GM21529 (cell line): Measurements from ENCODE around the gene OR2V2.
"Not testable (repeated sequence)": the region's sequence is repeated elsewhere in the genome, so short reads cannot be mapped to it uniquely, and the experiment has no call there.

ENCODE experiments used
- ATAC-seq: cut with Tn5 transposase; IDR thresholded peaks from one replicate; pipeline ENCODE4 v1.9.1; 2021; ENCODE audit not compliant: unreplicated experiment

Gene OR2V2

DNA sequence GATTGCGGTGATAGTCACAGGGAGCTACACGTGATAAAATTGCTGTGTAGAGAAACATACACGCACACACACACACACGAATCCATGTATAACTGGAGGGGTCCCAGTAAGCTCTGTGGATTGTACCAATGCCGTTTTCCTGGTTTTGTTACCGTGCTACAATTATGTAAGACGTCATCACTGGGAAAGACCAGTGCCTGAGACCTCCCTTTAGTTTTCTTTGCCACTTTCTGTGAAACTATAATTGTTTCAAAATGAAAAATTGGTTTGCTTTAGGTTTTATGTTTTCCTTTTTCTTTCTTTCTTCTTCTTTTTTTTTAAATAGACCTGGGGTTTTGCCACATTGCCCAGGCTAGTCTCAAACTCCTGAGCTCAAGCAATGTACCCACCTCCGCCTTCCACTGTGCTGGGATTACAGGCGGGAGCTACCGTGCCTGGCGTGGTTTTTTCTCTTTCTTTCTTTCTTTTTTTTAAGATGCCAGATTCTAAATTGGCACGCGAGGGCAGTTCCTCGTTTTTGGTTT is 21.3 kb downstream of the OR2V2 start:
- ATAC-seq = no peak

DNA sequence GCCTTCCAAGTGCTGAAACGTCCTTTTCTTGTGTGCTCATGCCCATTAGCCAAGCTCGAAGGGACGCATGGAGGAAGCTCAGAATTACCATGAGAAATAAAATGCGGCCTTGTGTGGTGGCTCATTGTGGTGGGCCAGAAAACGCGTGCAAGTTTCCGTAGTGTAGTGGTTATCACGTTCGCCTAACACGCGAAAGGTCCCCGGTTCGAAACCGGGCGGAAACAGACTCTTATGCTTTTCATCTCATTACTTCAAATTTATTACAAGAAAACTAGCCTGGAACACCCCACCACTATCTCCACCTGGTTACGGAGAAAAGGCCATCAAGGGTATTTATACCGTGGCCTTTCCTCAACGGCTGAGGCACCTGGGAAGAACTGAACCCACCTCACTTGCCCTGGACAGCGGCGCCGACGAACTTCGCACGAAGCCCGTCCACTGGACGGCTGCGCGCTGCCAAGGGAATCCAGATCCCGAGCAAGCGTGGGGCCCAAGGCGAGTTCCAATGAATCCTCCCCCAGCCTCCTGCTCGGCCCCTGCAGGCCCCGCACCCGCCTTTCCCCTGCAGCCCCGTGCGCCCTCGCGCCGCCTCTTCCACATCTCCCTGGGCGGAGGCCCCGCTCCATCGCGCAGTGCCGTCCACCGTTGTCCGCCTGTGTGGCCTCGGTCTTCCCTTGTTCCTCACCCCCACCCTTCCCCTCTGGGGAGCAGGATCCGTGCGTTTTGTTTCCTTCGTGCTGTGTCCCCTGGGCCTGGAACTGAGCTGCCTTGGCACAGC is 22.3 kb downstream of the OR2V2 start:
- ATAC-seq = not testable (repeated sequence)

DNA sequence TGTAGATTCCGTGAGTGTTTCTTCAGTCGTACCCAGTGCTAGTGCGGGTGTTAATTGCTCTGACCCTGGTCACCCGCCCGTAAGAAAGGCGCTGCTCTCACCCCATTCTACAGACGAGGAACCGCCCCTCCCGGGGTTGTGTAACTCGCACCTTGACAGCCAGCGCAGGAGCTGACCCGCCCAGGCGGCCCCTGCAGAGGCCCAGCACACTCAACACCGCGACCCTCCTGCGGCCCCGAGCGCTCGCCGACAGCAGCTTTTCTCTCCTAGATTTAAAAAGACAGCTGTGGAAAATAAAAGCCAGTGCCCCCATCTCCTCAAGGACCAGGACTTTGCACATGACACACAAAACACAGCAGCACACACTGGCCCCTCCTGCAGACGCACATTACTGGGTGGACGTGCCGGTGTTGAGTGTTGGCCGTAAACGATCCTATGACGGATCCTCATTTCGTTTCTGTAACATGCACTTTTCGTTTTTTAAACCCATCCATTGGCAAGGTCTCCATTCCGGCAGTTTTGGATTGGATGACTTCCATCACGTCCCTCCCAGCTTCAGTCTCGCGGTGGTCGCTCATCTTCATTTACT is 22.9 kb downstream of the OR2V2 start:
- ATAC-seq = no peak

DNA sequence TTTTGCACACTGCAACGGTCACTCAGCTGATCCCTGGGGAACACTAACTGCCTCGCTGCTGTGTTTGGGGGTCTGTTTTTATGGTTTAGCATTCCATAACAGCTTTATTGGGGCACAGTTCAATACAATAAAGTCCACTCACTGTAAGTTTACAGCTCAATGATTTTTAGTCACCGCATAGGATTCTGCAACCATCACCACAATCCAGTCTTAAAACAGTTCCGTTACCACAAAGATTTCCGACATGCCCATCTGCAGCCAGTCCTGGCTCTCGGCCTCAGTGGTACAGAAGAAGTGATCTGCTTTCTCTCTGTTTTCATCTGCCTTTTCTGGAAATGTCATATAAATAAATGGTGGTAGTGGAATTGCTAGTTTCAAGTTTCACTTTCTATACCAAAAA is 23.6 kb downstream of the OR2V2 start:
- ATAC-seq = no peak

DNA sequence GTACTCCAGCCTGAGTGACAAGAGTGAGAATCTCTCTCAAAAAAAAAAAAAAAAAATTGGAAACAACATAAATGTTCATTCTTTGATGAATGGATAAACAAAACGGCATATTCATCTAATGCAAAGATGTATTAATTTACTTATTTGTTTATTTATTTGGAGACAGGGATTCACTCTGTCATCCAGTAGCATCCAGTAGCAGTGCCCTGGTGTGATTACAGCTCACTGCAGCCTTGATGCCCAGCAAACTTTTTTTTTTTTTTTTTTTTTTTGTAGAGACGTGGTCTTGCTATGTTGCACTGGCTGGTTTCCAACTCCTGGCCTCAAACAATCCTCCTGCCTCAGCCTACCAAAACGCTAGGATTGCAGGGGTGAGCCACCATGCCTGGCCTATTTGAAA is 24.4 kb downstream of the OR2V2 start:
- no peak for ATAC-seq

DNA sequence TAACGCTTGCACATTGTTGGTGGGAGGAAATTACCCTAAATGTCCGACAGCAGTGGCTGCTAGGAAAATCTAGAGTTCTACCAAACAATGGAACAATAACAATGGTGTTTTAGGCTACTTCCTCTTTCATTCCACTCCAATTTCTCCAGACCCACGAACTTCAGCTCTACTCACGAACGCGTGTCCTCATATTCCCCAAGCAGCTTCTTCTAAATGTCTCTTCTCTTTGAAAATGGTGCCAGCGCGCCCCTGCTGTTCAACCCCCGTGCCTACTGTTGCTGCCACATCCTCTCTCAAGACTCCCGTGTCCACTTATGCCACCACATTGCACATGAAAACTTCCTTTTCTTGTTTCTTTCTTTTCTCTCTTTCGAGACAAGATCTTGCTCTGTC is 25.6 kb downstream of the OR2V2 start:
- peak; percentile 26 for ATAC-seq

DNA sequence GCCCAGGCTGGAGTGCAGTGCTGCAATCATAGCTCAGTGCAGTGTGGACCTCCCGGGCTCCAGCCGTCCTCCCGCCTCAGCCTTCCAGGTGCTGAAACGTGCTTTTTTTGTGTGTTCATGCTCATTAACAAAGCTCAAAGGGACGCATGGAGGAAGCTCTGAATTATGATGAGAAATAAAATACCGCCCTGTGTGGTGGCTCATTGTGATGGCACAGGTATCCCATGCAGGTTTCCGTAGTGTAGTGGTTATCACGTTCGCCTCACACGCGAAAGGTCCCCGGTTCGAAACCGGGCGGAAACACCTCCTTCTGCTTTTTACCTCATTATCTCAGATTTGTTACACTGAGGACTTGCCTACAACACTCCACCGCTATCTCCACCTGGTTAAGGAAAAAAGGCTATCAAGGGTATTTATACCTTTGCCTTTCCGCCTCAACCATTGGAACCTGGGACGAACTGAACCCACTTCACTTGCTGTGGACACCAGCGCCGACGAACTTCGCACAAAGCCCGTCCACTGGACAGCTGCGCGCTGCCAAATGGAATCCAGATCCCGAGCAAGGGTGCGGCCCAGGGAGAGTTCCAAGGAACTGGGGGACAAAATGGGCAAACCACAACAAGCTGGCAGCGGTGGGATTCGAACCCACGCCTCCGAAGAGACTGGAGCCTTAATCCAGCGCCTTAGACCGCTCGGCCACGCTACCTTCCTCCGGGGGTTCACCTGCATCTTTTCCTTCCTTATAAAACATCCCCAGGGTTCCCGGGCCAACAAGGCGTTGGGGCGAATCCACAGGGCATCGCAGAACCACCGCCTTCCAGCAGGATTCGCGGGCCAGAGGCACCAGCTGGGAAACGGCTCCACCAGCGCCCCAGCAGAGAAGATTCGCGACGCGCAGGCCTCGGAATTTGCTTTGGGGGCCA is 26.3 kb downstream of the OR2V2 start:
- peak; percentile 50 for ATAC-seq

DNA sequence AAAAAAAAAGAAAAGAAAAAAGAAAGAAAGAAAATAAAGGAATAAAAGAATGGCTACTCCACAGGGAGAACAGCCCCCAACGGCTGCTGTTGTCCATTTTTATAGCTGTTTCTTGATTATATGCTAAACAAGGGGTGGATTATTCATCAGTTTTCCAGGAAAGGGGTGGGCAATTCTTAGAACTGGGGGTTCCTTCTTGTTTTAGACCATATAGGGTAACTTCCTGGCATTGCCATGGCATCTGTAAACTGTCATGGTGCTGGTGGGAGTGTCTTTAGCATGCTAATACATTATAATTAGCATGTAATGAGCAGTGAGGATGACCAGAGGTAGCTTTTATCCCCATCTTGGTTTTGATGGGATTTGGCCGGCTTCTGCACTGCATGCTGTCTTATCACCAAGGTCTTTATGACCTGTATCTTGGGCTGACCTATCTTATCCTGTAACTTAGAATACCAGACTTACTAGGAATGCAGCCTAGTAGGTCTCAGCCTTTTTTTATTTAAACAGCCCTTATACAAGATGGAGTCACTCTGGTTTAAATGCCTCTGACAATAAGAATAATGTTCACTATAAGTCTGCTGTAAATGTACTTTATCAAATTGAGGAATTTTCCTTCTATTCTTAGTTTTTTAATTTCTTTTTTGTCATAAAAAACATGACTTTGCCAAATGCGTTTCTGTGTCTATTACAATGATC is 29.0 kb downstream of the OR2V2 start:
- no peak for ATAC-seq

DNA sequence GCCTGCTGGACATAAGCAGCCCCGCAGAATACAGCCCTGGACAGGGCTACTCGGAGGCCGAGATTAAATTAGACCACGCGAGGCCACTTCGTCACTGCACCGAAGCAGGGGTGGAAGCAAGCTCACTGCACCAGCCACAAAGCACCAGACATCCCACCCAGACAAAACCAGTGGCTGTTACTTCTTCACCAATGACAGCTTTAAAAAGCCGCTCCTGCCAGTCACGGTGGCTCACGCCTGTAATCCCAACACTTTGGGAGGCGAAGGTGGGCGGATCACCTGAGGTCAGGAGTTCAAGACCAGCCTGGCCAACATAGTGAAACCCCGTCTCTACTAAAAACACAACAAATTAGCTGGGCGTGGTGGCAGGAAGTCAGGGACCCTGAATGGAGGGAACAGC is 30.2 kb downstream of the OR2V2 start:
- not testable (repeated sequence) for ATAC-seq

DNA sequence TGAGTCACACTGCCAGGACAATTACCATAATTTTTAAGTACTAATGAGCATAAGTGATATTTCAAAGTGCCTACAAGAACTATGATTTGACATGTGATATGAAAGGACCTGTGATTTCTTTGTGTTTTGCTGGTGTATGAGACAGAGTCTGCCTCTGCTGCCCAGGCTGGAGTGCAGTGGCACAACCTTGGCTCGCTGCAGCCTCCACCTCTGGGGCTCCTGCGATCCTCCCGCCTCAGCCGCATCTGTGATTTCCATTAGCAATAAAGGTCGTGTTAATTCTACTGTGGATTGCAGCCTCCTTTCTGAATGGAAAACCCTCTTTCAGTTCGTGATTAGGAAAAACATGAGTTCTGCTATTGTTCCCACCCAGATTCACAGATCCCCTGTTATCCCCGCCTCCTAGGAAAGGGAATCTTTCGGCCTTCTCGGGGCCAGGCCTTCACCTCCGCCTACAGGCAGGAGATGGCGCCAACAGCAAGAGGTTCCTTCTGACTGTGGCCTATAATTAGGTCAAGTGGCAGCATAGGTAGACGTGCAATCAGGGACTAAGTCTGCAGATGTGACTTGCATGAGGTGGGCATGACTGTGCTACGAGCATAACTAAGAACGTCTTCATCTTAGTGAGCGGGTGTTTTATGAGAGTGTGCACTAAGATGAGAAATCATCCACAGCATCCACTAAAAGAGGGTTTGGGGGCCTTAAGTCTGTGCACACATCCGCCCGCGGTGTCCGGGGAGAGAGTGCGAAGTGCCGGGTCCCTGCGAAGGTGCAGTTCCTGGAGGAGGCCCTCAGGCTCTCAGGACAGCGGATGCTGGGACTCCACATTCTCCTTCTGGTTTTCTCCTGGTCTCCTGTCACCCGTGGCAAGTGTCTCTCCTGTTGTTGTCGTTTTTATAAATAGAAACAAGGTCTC is 34.5 kb downstream of the OR2V2 start:
- ATAC-seq = peak; percentile 59

DNA sequence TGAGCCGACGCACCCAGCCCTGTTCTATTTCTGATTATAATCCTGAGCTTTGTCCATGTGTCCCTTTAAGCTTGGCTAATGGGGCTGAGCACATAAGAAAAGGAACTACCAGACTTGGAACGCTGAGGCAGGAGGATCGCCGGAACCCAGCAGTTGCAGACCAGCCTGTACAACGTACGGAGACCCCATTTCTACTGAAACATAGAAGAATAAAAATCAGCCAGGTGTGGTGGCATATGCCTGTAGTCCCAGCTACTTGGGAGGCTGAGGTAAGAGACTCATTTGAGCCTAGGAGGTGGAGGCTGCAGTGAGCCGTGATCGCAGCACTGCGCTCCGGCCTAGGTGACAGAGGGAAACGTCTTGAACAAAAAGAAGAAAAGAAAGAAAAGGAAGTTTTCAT is 35.3 kb downstream of the OR2V2 start:
- ATAC-seq = no peak

DNA sequence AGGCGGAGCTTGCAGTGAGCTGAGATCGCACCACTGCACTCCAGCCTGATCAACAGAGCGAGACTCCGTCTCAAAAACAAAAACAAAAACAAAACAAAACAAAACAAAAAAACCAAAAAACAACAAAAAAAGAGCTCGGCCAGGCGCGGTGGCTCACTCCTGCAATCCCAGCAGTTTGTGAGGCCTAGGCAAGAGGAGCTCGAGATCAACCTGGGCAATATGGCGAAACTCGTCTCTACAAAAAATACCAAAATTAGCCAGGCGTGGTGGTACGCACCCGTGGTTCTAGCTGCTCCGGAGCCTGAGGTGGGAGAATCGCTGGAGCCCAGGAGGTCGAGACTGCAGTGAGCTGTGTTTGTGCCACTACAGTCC is 37.4 kb downstream of the OR2V2 start:
- ATAC-seq = no peak

DNA sequence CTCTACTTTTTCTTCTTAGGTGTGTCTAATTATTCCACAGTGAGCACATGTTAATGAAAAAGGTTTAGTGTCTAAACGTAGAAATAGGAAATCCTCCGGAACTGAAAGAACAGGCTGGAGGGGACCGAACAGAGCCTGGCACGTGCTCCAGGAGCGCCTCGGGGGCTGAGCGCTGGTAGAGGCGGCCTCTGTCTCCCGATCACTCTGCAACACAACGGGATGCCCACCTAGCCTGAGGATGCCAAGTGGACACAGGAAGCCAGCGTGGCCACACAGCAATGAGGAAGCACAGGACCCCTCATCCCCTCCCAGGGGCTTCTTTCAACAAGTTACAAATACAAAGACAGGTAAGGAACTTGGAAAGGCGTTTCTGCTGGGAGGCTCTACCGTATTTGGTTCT is 38.2 kb downstream of the OR2V2 start:
- ATAC-seq = no peak

DNA sequence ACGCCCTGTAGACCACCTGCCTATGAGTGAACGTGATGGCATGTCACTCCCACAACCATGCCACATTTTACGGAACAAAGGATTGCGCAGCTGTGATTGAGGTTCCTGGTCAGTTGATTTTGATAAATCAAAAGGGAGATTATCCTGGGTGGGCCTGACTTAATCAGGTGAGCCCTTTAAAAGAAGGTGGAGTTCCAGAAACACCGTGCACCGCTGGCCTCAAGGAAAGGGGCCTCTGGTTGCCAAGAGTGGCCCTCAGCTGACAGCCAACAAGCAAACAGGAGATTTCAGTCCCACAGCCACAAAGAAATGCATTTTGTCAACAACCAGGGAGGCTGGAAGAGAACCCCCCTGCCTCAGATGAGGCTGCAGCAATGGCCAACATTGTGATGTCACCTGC is 38.6 kb downstream of the OR2V2 start:
- ATAC-seq = no peak

DNA sequence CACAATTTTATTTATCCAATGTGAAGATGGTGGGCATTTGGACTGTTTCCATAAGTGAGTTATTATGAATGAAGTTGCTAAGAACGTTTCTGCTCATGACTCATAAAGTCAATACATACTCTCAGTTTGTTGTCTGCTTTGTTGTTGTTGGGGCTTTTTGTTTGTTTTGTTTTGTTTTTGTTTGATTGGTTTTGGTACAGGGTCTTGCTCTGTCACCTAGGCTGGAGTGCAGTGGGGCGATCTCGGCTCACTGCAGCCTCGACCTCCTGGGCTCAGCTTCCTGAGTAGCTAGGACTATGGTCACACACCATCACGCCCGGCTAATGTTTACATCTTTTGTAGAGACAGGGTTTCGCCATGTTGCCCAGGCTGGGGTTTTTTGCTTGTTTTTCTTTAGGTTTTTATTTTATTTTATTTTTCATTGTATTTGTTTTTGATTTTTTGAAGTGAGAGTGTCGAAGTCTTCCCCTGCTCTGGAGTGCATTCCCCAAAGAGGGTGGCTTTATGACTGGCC is 39.7 kb downstream of the OR2V2 start:
- no peak for ATAC-seq

DNA sequence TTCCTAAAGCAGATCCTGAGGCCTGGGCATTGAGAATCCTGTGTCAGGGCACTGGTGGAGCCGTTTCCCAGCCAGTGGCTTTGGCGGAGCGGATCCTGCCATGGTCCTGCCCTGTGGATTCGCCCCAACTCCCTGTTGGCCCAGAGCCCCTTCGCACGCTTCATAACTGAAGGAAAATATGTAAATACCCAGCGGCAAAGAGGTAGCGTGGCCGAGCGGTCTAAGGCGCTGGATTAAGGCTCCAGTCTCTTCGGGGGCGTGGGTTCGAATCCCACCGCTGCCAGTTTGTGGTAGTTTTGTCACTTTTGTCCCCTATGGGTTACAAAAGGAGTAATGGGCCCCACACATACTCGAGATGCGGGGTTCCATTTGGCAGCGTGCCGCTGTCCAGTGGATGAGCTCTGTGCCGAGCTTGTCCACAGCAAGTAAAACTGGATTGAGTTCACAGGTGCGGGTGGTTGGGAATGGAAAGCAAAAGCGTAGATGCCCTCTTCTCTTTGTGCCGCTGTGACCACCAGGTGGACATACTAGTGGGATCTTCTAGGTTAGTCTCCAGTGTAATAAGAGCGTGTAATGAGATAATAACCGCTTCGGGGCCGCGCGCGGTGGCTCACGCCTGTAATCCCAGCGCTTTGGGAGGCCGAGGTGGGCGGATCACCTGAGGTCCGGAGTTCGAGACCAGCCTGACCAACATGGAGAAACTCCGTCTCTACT is 40.3 kb downstream of the OR2V2 start:
- no peak for ATAC-seq

DNA sequence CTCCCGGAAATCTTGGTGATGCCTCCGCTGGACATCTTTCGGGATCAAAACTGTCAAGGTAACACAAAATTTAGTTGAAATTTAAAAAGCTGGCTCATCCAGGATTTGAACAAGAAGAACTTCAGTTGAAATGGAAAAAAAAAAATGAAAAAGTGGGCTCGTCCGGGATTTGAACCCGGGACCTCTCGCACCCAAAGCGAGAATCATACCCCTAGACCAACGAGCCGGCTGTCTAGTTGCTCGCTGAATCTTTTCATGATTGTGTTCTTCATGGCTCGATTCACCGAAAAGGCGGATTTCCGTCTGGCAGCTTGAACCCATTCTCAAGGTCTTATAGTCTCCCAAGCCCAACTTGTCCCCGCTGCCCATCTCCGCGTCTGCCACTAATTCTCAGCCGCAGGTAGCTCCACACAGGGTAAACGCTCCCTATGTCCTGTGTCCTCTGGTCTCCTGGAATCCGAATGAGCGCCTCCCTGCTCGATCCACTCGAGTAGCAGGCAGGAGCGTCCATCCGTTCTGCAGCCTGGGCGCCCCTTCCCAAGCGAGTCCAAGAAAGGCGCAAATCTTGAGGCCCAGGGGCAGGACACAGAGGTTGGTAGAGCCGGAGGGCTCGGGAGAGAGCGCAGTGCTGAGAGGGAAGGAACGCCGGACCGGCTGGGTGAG is 41.4 kb downstream of the OR2V2 start:
- ATAC-seq = no peak

DNA sequence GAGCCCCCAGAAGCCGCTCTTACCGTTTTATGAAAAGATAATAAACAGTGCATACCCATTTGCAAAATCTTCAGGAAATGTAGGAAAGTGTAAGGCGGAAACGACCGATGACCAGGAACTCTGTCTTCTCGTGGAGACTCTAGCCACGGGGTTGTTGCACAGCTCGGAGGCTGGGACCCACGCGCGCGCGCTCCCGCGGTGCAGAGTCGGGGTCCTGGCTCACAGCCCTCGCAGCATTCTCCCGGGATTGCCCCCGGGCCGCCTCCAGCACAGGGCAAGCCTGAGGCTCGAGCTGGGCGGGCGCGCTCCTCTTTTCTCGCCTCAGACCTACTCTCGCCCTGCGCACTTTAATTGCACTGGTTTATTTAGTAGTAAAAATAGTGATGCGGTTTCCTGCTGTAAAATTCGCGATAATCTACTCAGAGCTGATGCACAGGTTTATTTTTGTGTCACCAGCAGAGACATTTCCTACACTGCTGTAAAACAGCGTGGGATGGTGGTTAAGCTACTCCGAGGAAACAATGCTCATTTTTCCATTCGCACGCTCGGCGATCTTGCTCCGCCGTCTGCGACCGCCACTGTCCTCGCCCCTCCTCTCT is 42.1 kb downstream of the OR2V2 start:
- ATAC-seq = no peak
